ENCODE measurements around the gene LHPP.

- no peak for TF ChIP-seq POLR2AphosphoS5 (IDR thresholded peaks at IDR 0.05; ENCODE audit: low read depth, low read length)
- TF ChIP-seq POLR2A (IDR thresholded peaks at IDR 0.05; ENCODE audit: low read depth, low read length) = no peak
- no peak for TF ChIP-seq TAF1 (IDR thresholded peaks at IDR 0.05; ENCODE audit: borderline replicate concordance, low read depth, low read length)
Observed at GRCh38 chr10:124637091-124637700, 175.6 kb downstream of the LHPP start.

All from GM12892 (cell line).